HG03432 (cell line): Measurements from ENCODE around the gene STXBP5L.
"Not testable (repeated sequence)": the region's sequence is repeated elsewhere in the genome, so short reads cannot be mapped to it uniquely, and the experiment has no call there.

Experiments used
- ATAC-seq: cut with Tn5 transposase; IDR thresholded peaks from one replicate; pipeline ENCODE4 v1.9.1; 2021; ENCODE audit warnings: mild to moderate bottlenecking, moderate library complexity; ENCODE audit not compliant: unreplicated experiment

STXBP5L gene

GRCh38 chr3:120988994-120989393 lies 81.0 kb downstream of the STXBP5L start:
- ATAC-seq, result no peak

- ATAC-seq, result no peak
Observed at GRCh38 chr3:121018917-121019321, 110.9 kb downstream of the STXBP5L start.

GRCh38 chr3:121063628-121064027 lies 155.6 kb downstream of the STXBP5L start:
- ATAC-seq, result no peak

DNA sequence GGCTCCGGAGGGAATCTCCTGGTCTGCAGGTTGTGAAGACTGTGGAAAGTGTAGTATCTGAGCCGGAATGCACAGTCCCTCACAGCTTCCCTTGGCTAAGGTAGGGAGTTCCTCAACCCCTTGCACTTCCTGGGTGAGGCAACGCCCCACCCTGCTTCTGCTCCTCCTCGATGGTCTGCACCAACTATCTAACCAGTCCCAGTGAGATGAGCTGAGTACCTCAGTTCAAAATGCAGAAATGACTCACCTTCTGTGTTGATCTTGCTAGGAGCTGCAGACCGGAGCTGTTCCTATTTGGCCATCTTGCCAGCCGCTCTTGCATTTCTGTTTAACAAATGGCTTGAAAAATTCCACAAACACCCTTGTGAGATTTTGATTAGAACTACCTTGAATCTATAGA lies 156.1 kb downstream of the STXBP5L start:
- ATAC-seq, result no peak

DNA sequence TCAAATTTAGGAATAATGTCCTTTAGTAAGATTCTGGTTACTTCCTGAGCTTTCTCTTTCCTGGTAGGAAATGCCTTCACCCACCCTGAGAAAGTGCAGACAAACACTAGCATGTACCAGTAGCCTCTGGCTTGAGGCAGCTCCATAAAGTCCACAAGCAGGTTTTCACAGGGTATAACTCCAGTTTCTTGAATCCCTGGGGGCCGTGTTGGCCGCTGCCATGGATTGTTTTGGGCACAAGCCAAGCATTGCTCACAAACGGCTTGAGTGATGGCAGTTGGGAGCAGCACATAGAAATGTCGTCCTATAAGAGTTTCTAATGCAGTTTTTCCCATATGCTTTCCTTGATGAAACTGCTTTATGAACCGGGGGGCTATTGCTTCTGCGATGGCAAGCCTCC lies 164.1 kb downstream of the STXBP5L start:
- no peak for ATAC-seq

GRCh38 chr3:121073011-121073410 lies 165.0 kb downstream of the STXBP5L start:
- ATAC-seq, result no peak

DNA sequence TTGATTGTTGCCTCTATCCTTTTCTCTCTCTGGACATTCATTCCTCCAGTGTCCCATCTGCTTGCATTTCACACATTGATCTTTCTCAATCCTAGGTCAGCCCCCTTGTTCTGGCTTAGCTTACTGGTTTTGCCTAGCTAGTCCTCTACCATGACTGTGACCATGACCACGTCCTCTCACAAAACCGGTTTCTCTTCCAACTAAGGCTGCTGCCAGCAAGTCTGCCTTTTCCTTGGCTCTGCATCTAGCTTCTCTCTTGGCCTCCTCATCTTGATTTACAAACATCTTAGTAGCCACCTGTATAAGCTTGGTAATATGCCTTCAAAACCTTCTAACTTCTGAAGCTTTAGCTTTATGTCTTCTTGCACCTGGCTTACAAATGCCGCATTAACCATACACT lies 167.2 kb downstream of the STXBP5L start:
- ATAC-seq, result no peak

DNA sequence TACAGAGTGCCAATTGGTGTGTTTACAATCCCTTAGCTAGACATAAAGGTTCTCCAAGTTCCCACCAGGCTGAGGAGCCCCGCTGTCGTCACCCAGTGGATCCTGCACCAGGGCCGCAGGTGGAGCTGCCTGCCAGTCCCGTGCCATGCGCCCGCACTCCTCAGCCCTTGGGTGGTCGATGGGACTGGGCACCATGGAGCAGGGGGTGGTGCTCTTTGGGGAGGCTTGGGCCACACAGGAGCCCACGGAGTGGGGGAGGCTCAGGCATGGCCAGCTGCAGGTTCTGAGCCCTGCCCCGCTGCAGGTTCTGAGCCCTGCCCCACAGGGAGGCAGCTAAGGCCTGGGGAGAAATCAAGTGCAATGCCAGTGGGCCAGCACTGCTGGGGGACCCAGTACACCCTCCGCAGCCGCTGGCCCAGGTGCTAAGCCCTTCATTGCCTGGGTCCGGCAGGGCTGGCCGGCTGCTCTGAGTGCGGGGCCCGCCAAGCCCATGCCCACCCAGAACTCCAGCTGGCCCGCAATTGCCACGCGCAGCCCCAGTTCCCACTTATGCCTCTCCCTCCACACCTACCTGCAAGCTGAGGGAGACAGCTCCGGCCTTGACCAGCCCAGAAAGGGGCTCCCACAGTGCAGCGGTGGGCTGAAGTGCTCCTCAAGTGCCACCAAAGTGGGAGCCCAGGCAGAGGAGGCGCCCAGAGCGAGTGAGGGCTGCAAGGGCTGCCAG lies 170.5 kb downstream of the STXBP5L start:
- ATAC-seq, result not testable (repeated sequence)

GRCh38 chr3:121096953-121097352 lies 188.9 kb downstream of the STXBP5L start:
- ATAC-seq, result no peak

DNA sequence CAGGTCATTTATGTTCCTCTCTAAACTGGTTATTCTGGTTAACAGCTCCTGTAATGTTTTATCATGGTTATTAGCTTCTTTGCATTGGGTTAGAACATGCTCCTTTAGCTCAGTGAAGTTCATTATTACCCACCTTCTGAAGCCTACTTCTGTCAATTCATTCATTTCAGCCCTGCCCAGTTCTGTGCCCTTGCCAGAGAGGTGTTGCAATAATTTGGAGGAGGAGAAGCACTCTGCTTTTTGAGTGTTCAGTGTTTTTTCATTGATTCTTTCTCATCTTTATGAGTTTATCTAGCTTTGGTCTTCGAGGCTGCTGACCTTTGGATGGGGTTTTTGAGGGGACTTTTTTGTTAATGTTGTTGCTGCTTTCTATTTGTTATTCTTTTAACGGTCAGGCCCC lies 203.1 kb downstream of the STXBP5L start:
- not testable (repeated sequence) for ATAC-seq

DNA sequence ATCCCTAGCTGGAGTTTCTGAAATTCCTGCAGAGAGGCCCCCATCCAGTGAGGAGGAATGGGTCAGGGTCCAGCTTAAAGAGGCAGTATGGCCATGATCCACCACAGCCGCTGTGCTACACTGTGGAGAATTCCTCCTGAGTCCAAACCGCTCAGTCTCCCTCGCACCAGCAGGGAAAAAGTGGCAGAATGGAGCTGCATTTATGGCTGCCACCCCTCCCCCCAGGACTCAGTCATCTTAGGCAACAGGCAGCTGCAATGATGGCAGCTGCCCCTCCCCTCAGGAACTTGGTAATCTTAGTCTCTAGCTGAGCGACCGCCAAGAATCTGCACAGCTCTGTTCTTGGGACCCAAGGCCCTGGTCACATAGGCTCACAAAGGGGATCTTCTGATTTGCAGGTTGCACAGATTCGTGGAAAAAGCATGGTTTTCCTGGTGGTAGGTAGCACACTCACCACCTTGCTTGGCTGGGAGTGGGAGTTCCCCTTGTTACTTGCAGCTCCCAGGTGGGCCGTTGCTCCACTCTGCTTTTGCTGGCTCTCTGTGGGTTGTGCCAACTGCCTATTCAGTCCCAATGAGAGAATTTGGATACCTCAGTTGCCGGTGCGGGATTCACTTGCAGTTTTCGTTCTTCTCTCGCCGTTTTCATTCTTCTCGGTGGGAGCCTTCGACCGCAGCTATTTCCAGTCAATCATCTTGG lies 204.1 kb downstream of the STXBP5L start:
- ATAC-seq, result no peak

GRCh38 chr3:121126033-121126706 lies 218.2 kb downstream of the STXBP5L start:
- ATAC-seq, result no peak

DNA sequence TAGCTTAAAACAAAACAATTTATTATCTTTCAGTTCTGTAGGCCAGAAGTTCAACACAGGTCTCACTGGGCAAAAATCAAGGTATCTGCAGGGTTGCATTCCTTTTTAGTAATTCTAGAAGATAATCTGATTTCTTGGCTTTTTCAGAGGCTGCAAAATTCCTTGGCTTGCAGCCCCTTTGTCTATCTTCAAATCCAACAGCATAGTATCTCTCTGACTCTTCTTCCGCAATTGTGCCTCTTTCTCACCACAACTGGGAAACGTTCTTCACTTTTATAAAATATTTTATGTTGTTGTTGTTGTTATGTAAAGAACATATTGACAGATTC lies 218.7 kb downstream of the STXBP5L start:
- ATAC-seq, result no peak

DNA sequence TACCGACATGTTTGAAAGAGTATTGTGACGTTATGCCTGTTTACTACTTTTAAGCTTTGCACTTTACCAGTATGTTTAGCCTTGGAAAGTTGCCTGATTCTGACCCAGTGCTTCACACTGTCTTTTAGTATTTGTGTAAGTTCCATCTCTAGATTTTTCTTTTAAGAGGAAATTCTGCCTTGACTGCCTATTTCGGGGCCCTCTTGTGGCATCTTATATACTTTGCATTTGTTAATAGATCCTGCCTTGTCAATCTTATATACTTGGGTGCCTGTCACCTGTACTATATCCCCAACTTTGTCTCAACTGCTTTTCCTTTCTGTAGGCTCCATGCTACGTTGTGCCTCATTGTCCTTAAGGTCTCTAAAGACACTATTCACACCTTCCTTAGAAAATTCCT lies 244.6 kb downstream of the STXBP5L start:
- ATAC-seq, result no peak

GRCh38 chr3:121153851-121154250 lies 245.8 kb downstream of the STXBP5L start:
- ATAC-seq, result no peak

- no peak for ATAC-seq
Observed at GRCh38 chr3:121155028-121155427, 247.0 kb downstream of the STXBP5L start.

DNA sequence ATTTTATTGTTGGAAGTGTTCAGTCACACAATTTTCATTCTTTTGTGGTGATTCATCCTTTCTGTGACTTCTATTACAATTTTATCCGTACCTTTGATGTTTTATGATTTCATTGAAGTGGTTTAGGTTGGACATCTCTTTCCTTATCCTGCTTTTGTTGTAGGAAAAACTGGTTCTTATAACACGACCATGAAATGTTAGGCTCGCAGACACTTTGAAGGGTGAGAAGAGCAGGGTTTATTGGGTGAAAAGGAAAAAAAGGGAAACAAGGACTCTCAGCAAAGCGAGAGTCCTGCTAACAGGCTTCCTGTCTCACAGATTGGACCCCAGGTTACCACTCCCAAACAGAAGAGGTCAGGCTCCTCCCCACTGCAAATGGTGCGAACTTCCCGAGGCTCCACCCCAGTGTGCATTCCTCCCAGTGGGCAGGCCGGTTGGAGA lies 257.4 kb downstream of the STXBP5L start:
- no peak for ATAC-seq

GRCh38 chr3:121167374-121168139 lies 259.6 kb downstream of the STXBP5L start:
- no peak for ATAC-seq

- no peak for ATAC-seq
Observed at GRCh38 chr3:121175083-121175482, 267.1 kb downstream of the STXBP5L start.

DNA sequence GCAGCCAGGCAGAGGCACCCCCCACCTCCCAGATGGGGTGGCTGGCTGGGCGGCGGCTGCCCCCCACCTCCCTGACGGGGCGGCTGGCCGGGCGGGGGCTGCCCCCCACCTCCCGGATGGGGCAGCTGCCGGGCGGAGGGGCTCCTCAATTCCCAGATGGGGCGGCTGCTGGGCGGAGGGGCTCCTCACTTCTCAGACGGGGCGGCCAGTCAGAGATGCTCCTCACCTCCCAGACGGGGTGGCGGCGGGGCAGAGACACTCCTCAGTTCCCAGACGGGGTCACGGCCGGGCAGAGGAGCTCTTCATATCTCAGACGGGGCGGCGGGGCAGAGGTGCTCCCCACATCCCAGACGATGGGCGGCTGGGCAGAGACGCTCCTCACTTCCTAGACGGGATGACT lies 282.6 kb downstream of the STXBP5L start:
- not testable (repeated sequence) for ATAC-seq

- no peak for ATAC-seq
Observed at GRCh38 chr3:121202573-121202972, 294.6 kb downstream of the STXBP5L start.
